ENCODE results near the gene GCC2.
"Not testable (repeated sequence)": the region's sequence is repeated elsewhere in the genome, so short reads cannot be mapped to it uniquely, and the experiment has no call there.

Gene GCC2

DNA sequence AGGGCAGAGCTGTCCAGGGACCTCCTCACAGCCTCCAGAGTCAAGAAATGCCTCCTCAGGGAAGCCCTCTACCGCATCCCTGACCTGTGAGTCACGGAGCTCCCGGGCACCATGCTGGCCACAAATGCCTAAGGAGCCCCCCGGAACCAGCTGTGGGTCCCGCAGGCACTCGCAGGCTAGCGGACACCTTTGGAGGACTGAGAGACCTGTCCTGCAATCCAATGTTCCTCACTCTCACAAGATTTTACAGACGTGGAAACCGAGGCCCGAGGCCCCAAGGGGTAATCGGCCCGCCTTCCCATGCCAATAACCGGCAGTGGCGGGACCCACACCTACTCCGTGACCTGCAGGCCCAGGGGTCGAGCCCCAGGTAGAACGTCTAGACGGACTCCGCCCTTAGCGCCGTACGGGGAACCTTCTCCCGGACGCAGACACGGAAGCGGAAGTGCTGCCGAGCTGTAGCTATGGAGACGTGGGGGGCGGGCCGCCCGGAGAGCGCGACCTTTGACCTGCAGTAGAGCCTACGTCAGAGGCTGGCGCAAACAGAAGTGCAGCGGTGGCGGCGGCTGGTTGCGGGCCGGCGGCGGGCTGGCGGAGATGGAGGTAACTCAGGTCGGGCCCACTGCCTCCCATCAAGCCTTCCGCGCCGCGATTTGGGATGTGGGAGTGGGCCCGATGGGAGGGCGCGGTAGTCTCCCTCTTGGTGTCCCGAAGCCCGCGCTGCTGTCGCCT is at the start of gene GCC2:
GCC2 (plus strand) TSS at position 529 of the 732 bp plus-strand sequence; CDS start at position 598, 69 bp downstream.
- peak; percentile 98 for DNase-seq

GRCh38 chr2:108399479-108399878 is 49.5 kb upstream of the GCC2 start:
- DNase-seq = no peak

DNA sequence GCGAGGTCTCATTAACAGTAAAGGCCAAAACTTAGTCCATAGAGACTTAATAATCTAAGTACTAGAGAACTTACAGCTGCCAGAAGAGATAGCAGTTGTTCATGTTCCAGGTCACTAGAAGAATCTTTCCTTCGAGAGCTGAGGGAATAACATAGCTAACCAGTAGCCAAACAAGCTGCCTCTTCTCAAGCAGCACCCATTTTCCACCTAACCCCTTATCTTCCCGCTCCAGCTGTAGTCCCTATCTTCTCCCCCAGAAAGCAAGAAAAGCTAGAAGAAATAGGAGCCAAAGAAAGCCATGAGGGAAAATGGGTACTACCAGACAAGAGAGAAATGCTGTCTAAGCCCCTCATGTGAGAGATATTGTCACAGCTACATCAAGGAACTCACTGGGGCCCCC is 47.2 kb upstream of the GCC2 start:
- no peak for DNase-seq

- DNase-seq = no peak
Measured at GRCh38 chr2:108403494-108403893, 45.5 kb upstream of the GCC2 start.

GRCh38 chr2:108404784-108405397 is 44.1 kb upstream of the GCC2 start:
- DNase-seq = no peak

DNA sequence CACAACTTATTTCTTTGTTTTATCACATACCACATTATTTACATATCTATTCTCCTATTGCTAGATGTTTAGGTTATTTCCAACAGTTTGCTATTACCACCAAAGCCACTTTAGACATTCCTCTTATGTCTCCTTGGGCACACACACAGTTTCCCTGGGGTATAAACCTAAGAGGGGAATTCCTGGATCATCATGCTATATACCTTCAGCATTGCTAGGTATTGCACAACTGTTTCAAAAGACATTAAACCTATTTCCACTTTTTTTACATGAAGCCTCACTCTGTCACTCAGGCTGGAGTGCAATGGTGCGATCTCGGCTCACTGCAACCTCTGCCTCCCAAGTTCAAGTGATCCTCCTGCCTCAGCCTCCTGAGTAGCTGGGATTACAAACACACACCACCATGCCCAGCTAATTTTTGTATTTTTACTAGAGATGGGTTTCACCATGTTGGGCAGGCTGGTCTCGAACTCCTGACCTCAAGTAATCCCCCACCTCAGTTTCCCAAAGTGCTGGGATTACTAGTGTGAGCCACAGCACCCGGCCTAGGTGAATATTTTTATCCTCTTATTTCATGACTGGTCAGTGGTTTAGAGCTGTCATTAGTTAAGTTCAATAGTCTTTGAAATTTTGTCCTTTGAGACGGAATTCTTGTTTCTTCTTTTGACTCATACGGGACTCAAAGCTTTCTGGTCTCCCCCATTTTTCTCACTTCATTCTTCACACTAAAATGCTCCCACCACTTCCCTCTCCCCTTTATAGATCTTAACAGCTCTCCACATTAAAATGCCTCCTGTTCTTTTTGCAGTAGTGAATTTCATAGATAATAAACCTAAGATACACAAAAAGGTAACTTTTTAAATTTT is 40.9 kb upstream of the GCC2 start:
- DNase-seq = no peak

GRCh38 chr2:108409768-108410167 is 39.2 kb upstream of the GCC2 start:
- no peak for DNase-seq

DNA sequence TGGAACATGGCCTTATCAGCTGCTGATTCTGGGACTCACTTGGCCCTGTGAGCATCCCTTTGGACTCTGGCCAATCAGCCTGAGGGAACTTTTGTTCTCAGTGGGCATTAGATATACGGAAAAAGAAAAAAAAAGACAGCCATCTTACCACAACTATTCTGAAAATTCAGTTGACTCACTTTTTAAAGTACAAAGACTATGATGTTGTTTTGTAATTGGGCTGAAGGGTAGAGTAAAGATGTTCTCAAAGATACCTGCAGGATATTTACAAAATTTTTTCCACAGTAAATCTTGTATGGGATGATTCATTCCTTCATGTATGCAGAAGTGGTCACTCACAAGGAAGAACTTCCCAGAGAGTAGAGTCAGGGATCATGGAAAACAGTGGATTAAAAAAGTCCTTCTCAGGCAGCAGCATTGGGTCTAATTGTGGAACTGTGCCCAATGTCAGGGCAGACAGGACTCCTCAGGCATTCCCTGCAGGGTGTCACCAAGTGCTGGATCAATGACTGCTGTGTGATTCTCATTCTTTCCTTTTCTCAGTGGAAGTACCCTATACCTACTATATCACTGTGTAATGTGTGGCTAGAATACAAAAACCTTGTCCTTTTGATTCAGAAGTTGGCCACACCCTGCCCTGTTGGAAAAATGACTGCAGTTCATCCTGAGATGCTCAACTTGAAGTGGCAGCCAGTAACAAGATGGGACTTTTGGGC is 35.9 kb upstream of the GCC2 start:
- DNase-seq = no peak

DNA sequence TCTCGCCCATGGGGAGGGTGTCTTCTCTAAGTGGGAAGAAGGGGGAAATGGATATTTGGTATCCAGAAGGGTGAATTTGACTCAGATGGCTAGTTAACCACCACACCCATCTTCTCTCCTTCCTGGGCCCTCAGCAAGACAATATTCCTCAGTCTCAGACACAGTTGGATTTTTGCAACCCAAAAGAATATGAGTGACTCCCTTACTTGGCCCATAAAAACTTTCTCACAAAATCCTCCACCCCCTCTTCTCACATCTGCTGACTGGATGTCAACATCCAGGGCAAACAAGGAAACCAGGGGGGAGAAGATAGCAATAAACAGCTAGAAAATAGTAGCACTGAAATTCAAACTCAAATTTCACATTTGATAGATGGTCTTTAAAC is 35.3 kb upstream of the GCC2 start:
- DNase-seq = no peak

DNA sequence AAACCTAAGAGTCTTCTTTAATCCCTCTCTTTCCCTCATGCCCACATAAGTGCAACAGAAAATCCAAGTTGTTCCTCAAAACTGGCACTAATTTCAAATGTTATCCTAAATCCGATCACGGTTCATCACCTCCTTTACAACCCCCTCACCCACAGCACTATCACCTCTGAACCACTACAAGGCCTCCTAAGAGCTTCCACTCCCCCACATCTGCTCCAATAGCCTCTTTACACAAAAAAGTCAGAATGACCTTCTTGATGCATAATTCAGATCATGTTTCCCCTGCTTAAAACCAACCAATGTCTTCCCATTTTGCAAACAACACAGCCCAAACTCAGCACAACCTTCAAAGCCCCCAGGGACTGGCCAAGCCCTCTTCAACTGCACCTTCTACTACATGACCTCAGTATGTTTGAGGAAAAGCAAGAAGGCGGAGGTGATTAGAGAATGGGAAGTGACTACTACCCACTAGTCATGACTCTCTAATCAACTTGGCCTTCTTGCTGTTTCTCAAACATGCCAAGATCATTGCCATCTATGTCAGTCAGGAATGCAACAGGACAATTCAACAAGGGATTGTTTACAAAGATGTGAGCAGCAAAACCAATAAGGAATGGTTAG is 34.6 kb upstream of the GCC2 start:
- no peak for DNase-seq

- no peak for DNase-seq
Measured at GRCh38 chr2:108414945-108415344, 34.1 kb upstream of the GCC2 start.

DNA sequence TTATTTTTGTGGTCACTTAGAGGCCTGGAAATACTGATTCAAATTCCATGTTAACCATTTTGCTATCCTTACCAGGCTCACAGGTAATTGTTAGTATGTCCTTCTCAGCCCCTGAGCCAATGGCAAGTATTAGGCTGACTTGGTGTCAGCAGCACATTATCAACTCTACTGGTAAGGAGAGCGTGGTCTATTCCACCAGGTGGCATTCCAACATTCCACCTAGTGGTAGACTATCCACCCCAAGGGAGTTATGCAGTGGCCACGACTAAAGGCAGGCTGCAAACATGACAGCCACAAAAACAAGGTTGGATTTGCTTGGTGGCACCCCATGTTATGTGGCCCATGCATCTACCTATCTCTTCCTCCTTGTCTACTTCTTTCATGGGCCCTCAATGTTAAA is 31.8 kb upstream of the GCC2 start:
- DNase-seq = peak; percentile 25

DNA sequence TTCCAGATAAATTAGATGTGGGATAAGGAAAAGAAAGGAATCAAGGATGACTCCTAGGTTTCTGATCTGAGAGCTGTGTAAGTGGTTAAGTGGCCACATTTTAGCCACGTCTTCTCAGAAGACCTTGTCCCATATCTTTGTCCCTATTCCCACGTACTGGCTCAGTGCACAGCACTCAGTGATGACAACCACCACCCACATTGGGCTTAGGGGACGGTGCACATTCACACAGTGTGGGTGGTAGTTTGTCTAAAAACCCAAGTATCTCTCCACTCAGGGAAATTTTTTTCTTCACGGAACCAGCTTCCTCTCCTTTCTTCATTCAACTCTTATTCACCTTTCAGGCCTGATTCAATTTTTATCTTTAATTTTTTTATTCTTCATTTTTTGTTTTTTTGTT is 30.6 kb upstream of the GCC2 start:
- no peak for DNase-seq

DNA sequence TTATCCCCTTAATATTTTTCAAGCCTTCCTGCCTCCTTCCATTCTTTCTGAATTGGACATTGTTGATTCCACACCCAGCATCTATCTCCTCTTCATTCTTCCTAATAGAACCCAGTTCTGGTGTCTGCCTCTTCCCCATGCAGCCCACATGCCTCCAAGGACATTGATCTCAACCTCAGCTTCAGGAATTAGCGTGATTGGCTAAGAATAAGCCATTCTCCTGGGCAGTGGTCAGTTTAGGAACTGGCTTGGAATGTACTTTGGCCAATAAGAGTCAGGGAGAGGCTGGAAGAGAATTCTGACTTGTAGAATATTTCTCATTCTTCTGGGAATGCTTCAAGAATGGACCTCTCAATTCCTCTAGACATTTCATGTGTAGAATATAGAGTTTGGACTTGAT is 25.9 kb upstream of the GCC2 start:
- no peak for DNase-seq

- no peak for DNase-seq
Measured at GRCh38 chr2:108423502-108424251, 25.3 kb upstream of the GCC2 start.

- DNase-seq = no peak
Measured at GRCh38 chr2:108428286-108429009, 20.6 kb upstream of the GCC2 start.

DNA sequence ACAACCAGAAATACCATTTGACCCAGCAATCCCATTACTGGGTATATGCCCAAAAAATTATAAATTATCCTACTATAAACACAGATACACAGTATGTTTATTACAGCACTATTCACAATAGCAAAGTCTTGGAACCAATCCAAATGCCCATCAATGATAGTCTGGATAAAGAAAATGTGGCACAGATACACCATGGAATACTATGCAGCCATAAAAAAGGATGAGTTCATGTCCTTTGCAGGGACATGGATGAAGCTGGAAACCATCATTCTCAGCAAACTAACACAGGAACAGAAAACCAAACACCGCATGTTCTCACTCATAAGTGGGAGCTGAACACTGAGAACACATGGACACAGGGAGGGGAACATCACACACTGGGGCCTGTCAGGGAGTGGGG is 13.4 kb upstream of the GCC2 start:
- DNase-seq = not testable (repeated sequence)

DNA sequence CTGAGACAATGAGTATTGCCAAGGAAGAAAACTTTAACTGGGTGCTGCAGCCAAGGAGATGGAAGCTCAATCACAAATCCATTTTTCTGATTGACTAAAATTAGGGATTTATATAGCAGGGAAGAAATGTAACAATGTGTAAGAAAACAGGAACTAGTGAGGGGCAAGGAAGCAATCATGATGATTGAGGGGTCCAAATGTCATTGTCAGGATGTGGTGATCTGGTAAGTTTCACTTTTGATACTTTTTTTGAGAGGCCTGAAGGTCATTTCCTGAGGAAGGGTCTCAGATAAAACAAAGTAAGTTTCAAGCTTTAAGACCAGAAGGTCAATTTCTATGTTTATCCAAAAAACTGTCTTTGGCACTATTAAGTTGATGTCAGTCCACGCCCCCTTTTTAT is 12.0 kb upstream of the GCC2 start:
- DNase-seq = no peak

DNA sequence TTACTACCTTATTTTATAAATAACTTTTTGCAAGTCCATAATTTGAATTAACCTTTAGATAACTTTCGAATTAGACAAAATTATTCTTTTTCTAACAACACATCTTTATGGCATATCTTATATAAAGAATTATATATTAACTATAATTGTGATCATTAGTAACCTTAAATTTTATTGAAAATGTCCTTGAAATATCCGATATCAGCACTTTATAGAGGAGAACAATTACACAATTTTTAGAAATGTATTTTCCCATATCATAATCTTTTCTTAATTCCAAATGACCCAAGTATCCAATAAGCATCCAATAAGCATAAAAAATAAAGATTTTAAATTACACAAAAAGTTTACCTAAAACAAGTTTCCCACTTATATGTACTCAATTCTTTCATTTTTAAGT is 7.3 kb upstream of the GCC2 start:
- no peak for DNase-seq

DNA sequence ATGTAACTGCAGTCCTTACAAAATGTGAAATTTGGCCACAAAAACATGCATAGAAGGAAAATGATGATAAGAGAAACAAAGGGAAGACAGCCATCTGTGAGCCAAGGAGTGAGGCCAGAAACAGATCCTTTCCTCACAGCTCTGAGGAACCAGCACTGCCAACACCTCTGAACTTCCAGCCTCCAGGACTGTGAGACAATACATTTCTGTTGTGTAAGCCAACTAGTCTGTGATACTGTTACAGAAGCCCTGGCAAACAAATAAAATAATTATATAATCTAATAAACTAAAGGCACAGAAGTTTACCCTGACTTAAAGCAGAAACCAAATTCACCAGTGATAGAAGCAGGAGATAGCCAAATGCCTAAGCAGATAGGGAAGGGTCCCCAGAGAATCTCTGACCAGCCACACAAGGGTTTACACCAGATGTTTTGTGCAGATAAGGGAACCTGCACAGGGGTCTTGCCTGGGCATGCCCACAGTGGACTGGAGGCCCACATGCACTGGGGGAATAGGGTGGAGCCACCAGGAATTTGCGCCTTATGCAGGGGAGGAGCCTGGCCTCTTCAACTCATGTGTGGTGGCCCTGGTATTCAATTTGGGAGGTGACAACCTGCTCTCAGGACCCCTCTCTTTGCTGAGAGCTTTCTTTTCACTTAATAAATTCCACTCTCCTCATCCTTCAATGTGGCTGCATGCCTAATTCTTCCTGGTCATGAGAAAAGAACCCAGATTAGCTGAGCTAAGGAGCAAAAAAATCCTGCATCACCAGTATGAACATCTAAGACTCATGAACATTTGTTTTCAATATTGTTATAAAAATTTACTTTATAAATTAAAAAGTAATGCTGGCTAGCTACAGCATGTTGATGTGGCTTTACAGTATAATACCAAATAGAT is 3.8 kb upstream of the GCC2 start:
- DNase-seq = no peak

Measured in RPMI8226 (cell line).